Nephron (organoid): Measurements from ENCODE around the gene CPEB4.

Experiments
- H3K27ac Mint-ChIP-seq, 3 experiments: 2 replicates each; pipeline ENCODE4 v1.8.0; 2020; ENCODE audit warnings: mixed read lengths in 3 of 3, mild to moderate bottlenecking in 2 of 3, moderate library complexity in 1 of 3
- H3K27me3 Mint-ChIP-seq: 2 replicates; pipeline ENCODE4 v1.8.0; 2021; ENCODE audit warnings: low read depth, mild to moderate bottlenecking, moderate library complexity, mixed read lengths
- H3K36me3 Mint-ChIP-seq: 2 replicates; pipeline ENCODE4 v1.8.0; 2020; ENCODE audit warnings: low read depth, mixed read lengths
- H3K4me1 Mint-ChIP-seq: 2 replicates; pipeline ENCODE4 v1.8.0; 2020; ENCODE audit warnings: mixed read lengths
- H3K4me3 Mint-ChIP-seq, 3 experiments: 2 replicates each; pipeline ENCODE4 v1.8.0; 2020; ENCODE audit warnings: mild to moderate bottlenecking in 3 of 3, mixed read lengths in 3 of 3, moderate library complexity in 2 of 3
- H3K9me3 Mint-ChIP-seq: 2 replicates; pipeline ENCODE4 v1.8.0; 2020; ENCODE audit warnings: mixed read lengths
- TF ChIP-seq, protein P1 (sequence below), 3 experiments: fragments of 200-600 bp; sonication (generic); IDR thresholded peaks; one replicate each; pipeline ENCODE4 v1.5.0; 2021; ENCODE audit warnings: antibody characterized with exemption in 3 of 3; ENCODE audit not compliant: unreplicated experiment in 3 of 3

The CPEB4 gene

DNA sequence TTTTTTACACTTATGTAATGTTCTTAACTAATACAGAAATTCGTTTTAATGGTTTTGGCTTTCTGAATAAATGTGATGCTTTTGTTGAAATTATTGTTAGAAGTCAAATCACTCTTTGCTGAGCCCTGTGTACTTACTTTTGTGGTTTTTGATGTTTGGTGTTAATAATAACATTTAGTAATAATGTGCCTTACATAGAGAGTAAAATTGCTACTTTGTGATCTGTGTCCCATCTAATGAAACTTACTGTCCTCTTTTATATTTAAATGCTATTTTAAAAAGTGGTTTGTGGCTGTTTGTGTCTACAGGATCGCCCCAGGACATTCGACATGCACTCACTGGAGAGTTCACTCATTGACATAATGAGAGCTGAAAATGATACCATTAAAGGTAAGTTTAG, 22.1 kb downstream of the CPEB4 start:
- Mint-ChIP-seq H3K9me3 (no peaks in the 10 kb centered on the region), H3K4me1 (peaks cover 18% of the 10 kb centered on the region), H3K27ac (no peak overlapping the region), H3K4me3 (no peak overlapping the region), H3K36me3 (peaks cover 17% of the 10 kb centered on the region), H3K27me3 (no peaks in the 10 kb centered on the region)
- TF ChIP-seq, protein P1, sequence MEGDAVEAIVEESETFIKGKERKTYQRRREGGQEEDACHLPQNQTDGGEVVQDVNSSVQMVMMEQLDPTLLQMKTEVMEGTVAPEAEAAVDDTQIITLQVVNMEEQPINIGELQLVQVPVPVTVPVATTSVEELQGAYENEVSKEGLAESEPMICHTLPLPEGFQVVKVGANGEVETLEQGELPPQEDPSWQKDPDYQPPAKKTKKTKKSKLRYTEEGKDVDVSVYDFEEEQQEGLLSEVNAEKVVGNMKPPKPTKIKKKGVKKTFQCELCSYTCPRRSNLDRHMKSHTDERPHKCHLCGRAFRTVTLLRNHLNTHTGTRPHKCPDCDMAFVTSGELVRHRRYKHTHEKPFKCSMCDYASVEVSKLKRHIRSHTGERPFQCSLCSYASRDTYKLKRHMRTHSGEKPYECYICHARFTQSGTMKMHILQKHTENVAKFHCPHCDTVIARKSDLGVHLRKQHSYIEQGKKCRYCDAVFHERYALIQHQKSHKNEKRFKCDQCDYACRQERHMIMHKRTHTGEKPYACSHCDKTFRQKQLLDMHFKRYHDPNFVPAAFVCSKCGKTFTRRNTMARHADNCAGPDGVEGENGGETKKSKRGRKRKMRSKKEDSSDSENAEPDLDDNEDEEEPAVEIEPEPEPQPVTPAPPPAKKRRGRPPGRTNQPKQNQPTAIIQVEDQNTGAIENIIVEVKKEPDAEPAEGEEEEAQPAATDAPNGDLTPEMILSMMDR (IDR thresholded peaks at IDR 0.05; ENCODE audit: unreplicated experiment in 3 of 3) = no peak

- TF ChIP-seq, protein P1 (IDR thresholded peaks at IDR 0.05; ENCODE audit: unreplicated experiment in 3 of 3) = no peak
- H3K4me1 Mint-ChIP-seq = peaks cover 31% of the 10 kb centered on the region
- H3K27ac Mint-ChIP-seq = no peak overlapping the region
- no peaks in the 10 kb centered on the region for H3K27me3 Mint-ChIP-seq
- no peaks in the 10 kb centered on the region for H3K9me3 Mint-ChIP-seq
- peaks cover 17% of the 10 kb centered on the region for H3K36me3 Mint-ChIP-seq
- no peak overlapping the region for H3K4me3 Mint-ChIP-seq
Observed at GRCh38 chr5:173911623-173912022, 23.5 kb downstream of the CPEB4 start.

DNA sequence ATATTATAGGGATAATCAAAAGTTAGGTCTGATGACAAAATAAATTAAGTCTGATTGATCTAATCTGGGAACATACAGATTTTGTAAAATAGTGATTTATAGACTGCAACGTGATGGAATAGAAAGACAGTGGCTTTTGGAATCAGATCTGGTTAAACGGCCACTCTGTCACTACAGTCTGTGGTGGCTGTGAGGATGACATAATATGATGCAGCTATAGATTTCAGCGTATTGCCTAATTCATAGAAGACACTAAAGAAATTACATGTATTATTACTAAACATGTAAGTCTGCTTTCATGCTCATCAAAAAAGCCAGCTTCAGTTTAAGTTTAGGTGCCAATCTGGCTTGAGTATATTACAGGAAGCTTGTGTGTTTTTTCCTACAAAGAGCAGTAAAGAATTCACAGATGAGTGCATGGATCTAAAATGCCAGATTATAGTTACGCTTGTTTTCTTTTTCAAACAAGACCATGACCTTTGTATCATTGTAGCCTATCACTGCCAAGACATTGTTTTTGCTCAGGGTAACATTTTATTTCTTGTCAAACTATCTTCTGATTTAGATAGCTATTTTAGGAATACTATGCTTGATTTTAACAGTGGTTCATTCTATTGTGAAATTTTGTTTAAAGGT, 25.7 kb downstream of the CPEB4 start:
- no peaks in the 10 kb centered on the region for H3K9me3 Mint-ChIP-seq
- H3K4me1 Mint-ChIP-seq = peaks cover 22% of the 10 kb centered on the region
- TF ChIP-seq, protein P1 (IDR thresholded peaks at IDR 0.05; ENCODE audit: unreplicated experiment in 3 of 3) = no peak
- H3K27me3 Mint-ChIP-seq = no peaks in the 10 kb centered on the region
- no peak overlapping the region for H3K27ac Mint-ChIP-seq
- H3K4me3 Mint-ChIP-seq = no peak overlapping the region
- H3K36me3 Mint-ChIP-seq = peaks cover 17% of the 10 kb centered on the region

DNA sequence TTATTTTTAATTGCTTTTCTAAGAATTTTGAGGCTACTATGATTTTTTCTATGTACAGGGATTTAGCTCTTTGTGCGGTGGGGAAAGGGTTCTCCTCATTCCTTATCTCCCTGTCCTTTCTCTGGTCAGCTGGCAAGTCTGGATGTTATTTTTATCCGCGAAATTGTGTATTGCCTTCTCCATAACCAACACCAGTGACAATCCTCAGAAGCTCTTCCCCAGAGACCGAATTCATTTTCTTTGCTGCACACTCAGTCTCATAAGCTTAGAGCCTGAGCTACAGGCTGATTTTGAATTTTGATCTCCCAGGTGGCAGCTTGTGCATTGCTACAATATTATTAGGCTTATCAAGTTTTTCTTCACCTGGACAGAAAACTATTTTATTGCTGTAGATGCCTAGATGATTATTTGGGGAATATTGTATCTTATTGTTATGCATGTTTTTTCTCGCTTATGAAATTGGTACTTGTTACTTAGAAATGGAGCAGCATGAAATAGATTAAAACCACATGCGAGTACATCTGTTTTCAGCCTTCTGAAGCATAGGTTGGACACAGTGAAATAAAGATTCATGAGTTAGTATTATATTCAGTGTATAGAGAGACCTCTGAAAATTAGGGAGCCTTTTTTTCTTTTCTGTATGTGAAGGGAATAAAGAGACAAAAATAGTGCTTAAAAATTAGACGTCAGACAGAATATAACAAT, 27.3 kb downstream of the CPEB4 start:
- Mint-ChIP-seq H3K27ac (peak overlapping the region in 2 of 3 experiments; percentile 50 to 53), H3K4me3 (peak overlapping the region in 1 of 3 experiments; percentile 7)
- TF ChIP-seq, protein P1 (IDR thresholded peaks at IDR 0.05; ENCODE audit: unreplicated experiment in 3 of 3) = no peak

GRCh38 chr5:173916233-173916632, 28.1 kb downstream of the CPEB4 start:
- Mint-ChIP-seq H3K4me3 (peak overlapping the region in 1 of 3 experiments; percentile 33), H3K27ac (peak overlapping the region in 1 of 3 experiments; percentile 68), H3K36me3 (peaks cover 13% of the 10 kb centered on the region), H3K27me3 (no peaks in the 10 kb centered on the region), H3K4me1 (peaks cover 21% of the 10 kb centered on the region), H3K9me3 (no peaks in the 10 kb centered on the region)
- TF ChIP-seq, protein P1 (IDR thresholded peaks at IDR 0.05; ENCODE audit: unreplicated experiment in 3 of 3) = no peak

More for the DNA sequence above, 27.3 kb downstream of the CPEB4 start:
- peaks cover 17% of the 10 kb centered on the region for H3K36me3 Mint-ChIP-seq
- peaks cover 15% of the 10 kb centered on the region for H3K4me1 Mint-ChIP-seq
- no peaks in the 10 kb centered on the region for H3K9me3 Mint-ChIP-seq
- H3K27me3 Mint-ChIP-seq = no peaks in the 10 kb centered on the region
